ENCODE data around the gene SKA2.

DNA sequence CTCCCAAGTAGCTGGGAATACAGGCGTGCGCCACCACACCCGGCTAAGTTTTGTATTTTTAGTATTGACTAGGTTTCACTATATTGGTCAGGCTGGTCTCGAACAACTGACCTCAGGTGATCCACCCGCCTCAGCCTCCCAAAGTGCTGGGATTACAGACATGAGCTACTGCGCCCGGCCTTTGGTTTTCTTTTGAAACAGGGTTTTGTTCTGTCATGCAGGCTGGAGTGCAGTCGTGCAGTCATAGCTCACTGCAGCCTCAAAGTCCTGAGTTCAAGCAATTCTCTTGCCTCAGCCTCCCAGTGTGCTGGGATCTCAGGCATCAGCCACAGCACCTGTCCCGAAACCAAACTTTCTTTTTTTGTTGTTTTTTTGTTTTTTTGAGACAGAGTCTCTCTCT, 25.6 kb upstream of the SKA2 start:
- TF ChIP-seq, protein P1, sequence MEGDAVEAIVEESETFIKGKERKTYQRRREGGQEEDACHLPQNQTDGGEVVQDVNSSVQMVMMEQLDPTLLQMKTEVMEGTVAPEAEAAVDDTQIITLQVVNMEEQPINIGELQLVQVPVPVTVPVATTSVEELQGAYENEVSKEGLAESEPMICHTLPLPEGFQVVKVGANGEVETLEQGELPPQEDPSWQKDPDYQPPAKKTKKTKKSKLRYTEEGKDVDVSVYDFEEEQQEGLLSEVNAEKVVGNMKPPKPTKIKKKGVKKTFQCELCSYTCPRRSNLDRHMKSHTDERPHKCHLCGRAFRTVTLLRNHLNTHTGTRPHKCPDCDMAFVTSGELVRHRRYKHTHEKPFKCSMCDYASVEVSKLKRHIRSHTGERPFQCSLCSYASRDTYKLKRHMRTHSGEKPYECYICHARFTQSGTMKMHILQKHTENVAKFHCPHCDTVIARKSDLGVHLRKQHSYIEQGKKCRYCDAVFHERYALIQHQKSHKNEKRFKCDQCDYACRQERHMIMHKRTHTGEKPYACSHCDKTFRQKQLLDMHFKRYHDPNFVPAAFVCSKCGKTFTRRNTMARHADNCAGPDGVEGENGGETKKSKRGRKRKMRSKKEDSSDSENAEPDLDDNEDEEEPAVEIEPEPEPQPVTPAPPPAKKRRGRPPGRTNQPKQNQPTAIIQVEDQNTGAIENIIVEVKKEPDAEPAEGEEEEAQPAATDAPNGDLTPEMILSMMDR (IDR thresholded peaks at IDR 0.05; ENCODE audit: borderline replicate concordance, extremely low read depth, low read length, poor library complexity, severe bottlenecking): no peak
- no peak for TF ChIP-seq EZH2 (IDR thresholded peaks at IDR 0.05; ENCODE audit: borderline replicate concordance, low read depth, low read length, severe bottlenecking)

All from DND-41 (cell line).